ENCODE data around the gene ERO1A.

ERO1A gene

DNA sequence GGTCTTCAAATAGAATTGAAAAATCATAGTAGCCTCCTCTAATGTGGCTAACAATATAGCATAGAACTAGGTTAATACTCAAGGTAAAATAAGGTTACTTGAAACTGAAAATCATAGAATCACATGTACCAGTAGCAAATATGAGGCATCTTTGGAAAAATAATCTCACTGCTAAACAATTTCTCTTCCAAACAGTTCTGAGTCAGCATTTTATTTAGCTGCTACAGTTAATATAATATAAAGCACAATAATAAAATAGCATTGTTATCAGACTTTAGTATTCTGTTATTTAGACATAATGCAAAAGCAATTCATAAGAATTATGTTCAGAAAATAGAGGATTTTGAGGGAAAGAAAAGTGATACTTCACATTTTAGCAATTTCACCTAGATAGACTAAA, 35.0 kb downstream of the ERO1A start:
- Histone ChIP-seq H2AFZ (ENCODE audit: low read depth, low read length) (no peak overlapping the region), H3K36me3 (ENCODE audit: control insufficient read depth in 1 of 2, insufficient read depth in 2 of 2, low read depth in 1 of 2, low read length in 2 of 2) (peaks cover 0 to 46% of the 10 kb centered on the region in 2 experiments), H3K9ac (ENCODE audit: low read length) (no peak overlapping the region), H2BK12ac (ENCODE audit: low read length in 2 of 2) (no peak overlapping the region), H3K4me2 (ENCODE audit: low read length, poor library complexity, severe bottlenecking) (no peak overlapping the region), H3K4me3 (ENCODE audit: insufficient read depth in 1 of 2, low read depth in 1 of 2, low read length in 2 of 2) (no peak overlapping the region), H2AK5ac (ENCODE audit: low read length, severe bottlenecking) (no peak overlapping the region), H2BK120ac (ENCODE audit: low read depth, low read length) (no peak overlapping the region), H2BK15ac (ENCODE audit: low read depth, poor library complexity, severe bottlenecking) (no peak overlapping the region), H3K4me1 (ENCODE audit: control insufficient read depth, insufficient read depth, low read depth, low read length) (no peaks in the 10 kb centered on the region), H3K27ac (ENCODE audit: low read length, poor library complexity, severe bottlenecking) (no peak overlapping the region), H3K23ac (ENCODE audit: low read length in 2 of 2) (no peak overlapping the region), H3K79me1 (replicated peaks; ENCODE audit: low read length, poor library complexity, severe bottlenecking) (peaks cover 2% of the 10 kb centered on the region), H3K14ac (ENCODE audit: low read length in 2 of 2) (no peak overlapping the region), H3K4ac (ENCODE audit: low read depth in 1 of 2, low read length in 2 of 2) (no peak overlapping the region), H4K91ac (ENCODE audit: low read length) (no peak overlapping the region), H3K18ac (ENCODE audit: low read depth in 1 of 2, low read length in 2 of 2) (no peak overlapping the region), H4K8ac (ENCODE audit: low read length) (no peak overlapping the region), H3K9me3 (ENCODE audit: control insufficient read depth, low read length) (no peaks in the 10 kb centered on the region), H3K27me3 (ENCODE audit: control insufficient read depth in 1 of 2, insufficient read depth in 1 of 2, low read length in 2 of 2) (no peaks in the 10 kb centered on the region), H2BK5ac (ENCODE audit: low read depth, low read length, poor library complexity, severe bottlenecking) (no peak overlapping the region)
- DNase-seq, result no peak

DNA sequence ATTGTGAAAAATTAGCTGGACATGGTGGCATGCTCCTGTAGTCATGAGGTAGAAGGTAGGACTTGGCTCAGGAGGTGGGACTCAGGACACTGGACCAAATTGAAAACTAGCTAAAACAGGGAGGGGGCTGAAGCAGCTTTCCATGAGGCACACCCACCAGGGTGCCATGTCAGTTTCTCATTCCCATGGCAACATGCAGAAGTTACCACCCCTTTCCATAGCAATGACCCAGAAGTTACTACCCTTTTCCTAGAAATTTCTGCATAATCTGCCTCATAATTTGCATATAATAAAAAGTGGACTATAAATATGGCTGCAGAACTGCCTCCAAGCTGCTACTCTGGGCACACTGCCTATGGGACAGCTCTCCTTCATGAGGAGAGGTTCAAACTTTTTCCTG, 38.5 kb downstream of the ERO1A start:
- H3K27me3 ChIP-seq (ENCODE audit: control insufficient read depth in 1 of 2, insufficient read depth in 1 of 2, low read length in 2 of 2), result no peaks in the 10 kb centered on the region
- no peak overlapping the region for H2AFZ ChIP-seq (ENCODE audit: low read depth, low read length)
- peaks cover 0 to 52% of the 10 kb centered on the region in 2 experiments for H3K36me3 ChIP-seq (ENCODE audit: control insufficient read depth in 1 of 2, insufficient read depth in 2 of 2, low read depth in 1 of 2, low read length in 2 of 2)
- peaks cover 2% of the 10 kb centered on the region for H3K79me1 ChIP-seq (replicated peaks; ENCODE audit: low read length, poor library complexity, severe bottlenecking)
- H2BK5ac ChIP-seq (ENCODE audit: low read depth, low read length, poor library complexity, severe bottlenecking), result no peak overlapping the region
- H2BK120ac ChIP-seq (ENCODE audit: low read depth, low read length), result no peak overlapping the region
- H2BK15ac ChIP-seq (ENCODE audit: low read depth, poor library complexity, severe bottlenecking), result no peak overlapping the region
- H2AK5ac ChIP-seq (ENCODE audit: low read length, severe bottlenecking), result no peak overlapping the region
- no peaks in the 10 kb centered on the region for H3K4me1 ChIP-seq (ENCODE audit: control insufficient read depth, insufficient read depth, low read depth, low read length)
- H2BK12ac ChIP-seq (ENCODE audit: low read length in 2 of 2), result no peak overlapping the region
- no peak for DNase-seq
- no peak overlapping the region for H3K4me2 ChIP-seq (ENCODE audit: low read length, poor library complexity, severe bottlenecking)
- no peak overlapping the region for H3K4ac ChIP-seq (ENCODE audit: low read depth in 1 of 2, low read length in 2 of 2)
- no peak overlapping the region for H4K8ac ChIP-seq (ENCODE audit: low read length)
- H3K14ac ChIP-seq (ENCODE audit: low read length in 2 of 2), result no peak overlapping the region
- H3K18ac ChIP-seq (ENCODE audit: low read depth in 1 of 2, low read length in 2 of 2), result no peak overlapping the region
- no peak overlapping the region for H3K23ac ChIP-seq (ENCODE audit: low read length in 2 of 2)
- H3K27ac ChIP-seq (ENCODE audit: low read length, poor library complexity, severe bottlenecking), result no peak overlapping the region
- no peak overlapping the region for H3K4me3 ChIP-seq (ENCODE audit: insufficient read depth in 1 of 2, low read depth in 1 of 2, low read length in 2 of 2)
- no peak overlapping the region for H3K9ac ChIP-seq (ENCODE audit: low read length)
- H3K9me3 ChIP-seq (ENCODE audit: control insufficient read depth, low read length), result no peaks in the 10 kb centered on the region
- no peak overlapping the region for H4K91ac ChIP-seq (ENCODE audit: low read length)

DNA sequence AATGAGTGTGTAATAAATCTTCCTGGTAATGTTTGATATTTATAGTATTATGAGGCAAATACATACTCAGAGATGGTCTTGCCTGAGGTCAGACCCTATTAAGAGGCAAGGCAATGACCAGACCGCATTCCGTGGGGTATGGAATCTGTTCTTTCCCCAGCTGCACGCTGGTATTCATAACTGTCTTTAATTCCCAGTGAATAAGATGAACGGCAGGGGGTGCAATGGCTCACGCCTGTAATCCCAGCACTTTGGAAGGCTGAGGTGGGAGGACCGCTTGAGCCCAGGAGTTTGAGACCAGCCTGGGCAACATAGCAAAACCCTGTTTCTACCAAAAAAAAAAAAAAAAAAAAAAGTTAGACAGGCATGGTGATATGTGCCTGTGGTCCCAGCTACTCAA, 44.6 kb downstream of the ERO1A start:
- 90% methylated on average over 5 of the region's 6 CpGs for WGBS
- Histone ChIP-seq H2BK5ac (ENCODE audit: low read depth, low read length, poor library complexity, severe bottlenecking) (no peak overlapping the region), H3K4ac (ENCODE audit: low read depth in 1 of 2, low read length in 2 of 2) (no peak overlapping the region), H2BK15ac (ENCODE audit: low read depth, poor library complexity, severe bottlenecking) (no peak overlapping the region), H3K4me3 (ENCODE audit: insufficient read depth in 1 of 2, low read depth in 1 of 2, low read length in 2 of 2) (no peak overlapping the region), H3K4me2 (ENCODE audit: low read length, poor library complexity, severe bottlenecking) (no peak overlapping the region), H2BK12ac (ENCODE audit: low read length in 2 of 2) (no peak overlapping the region), H3K27me3 (ENCODE audit: control insufficient read depth in 1 of 2, insufficient read depth in 1 of 2, low read length in 2 of 2) (no peaks in the 10 kb centered on the region), H3K18ac (ENCODE audit: low read depth in 1 of 2, low read length in 2 of 2) (no peak overlapping the region), H3K9me3 (ENCODE audit: control insufficient read depth, low read length) (no peaks in the 10 kb centered on the region), H3K14ac (ENCODE audit: low read length in 2 of 2) (no peak overlapping the region), H3K79me1 (replicated peaks; ENCODE audit: low read length, poor library complexity, severe bottlenecking) (no peaks in the 10 kb centered on the region), H3K9ac (ENCODE audit: low read length) (no peak overlapping the region), H4K91ac (ENCODE audit: low read length) (no peak overlapping the region), H2AK5ac (ENCODE audit: low read length, severe bottlenecking) (no peak overlapping the region), H3K36me3 (ENCODE audit: control insufficient read depth in 1 of 2, insufficient read depth in 2 of 2, low read depth in 1 of 2, low read length in 2 of 2) (peaks cover under 1 to 81% of the 10 kb centered on the region in 2 experiments), H2BK120ac (ENCODE audit: low read depth, low read length) (no peak overlapping the region), H3K4me1 (ENCODE audit: control insufficient read depth, insufficient read depth, low read depth, low read length) (no peaks in the 10 kb centered on the region), H4K8ac (ENCODE audit: low read length) (no peak overlapping the region), H2AFZ (ENCODE audit: low read depth, low read length) (no peak overlapping the region), H3K23ac (ENCODE audit: low read length in 2 of 2) (no peak overlapping the region), H3K27ac (ENCODE audit: low read length, poor library complexity, severe bottlenecking) (no peak overlapping the region)
- DNase-seq, result no peak

DNA sequence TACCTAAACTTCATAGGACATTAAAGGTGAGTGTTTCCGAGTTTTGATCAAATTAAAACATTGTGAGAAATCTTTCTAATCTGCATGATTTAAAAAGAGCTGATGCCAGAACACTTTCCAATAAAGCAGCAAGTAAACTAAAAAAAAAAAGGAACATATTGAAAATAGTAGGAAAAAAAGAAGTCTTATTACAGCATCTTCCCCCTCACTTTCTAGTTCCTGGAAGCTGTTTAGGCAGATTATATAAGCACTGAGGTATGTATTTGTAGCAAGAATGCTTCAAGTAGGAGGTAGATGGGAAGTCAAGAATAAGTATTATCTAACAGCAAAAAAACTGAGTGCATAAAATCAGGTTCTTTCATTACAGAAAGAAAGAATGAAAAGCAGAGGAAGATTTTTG, 45.8 kb downstream of the ERO1A start:
- no peak overlapping the region for H3K4me3 ChIP-seq (ENCODE audit: insufficient read depth in 1 of 2, low read depth in 1 of 2, low read length in 2 of 2)
- H2BK15ac ChIP-seq (ENCODE audit: low read depth, poor library complexity, severe bottlenecking), result no peak overlapping the region
- H3K27ac ChIP-seq (ENCODE audit: low read length, poor library complexity, severe bottlenecking), result no peak overlapping the region
- no peaks in the 10 kb centered on the region for H3K9me3 ChIP-seq (ENCODE audit: control insufficient read depth, low read length)
- H2BK12ac ChIP-seq (ENCODE audit: low read length in 2 of 2), result no peak overlapping the region
- no CpG with 5 or more reads among the region's 1 CpG for WGBS
- no peaks in the 10 kb centered on the region for H3K27me3 ChIP-seq (ENCODE audit: control insufficient read depth in 1 of 2, insufficient read depth in 1 of 2, low read length in 2 of 2)
- H3K4ac ChIP-seq (ENCODE audit: low read depth in 1 of 2, low read length in 2 of 2), result no peak overlapping the region
- no peaks in the 10 kb centered on the region for H3K4me1 ChIP-seq (ENCODE audit: control insufficient read depth, insufficient read depth, low read depth, low read length)
- H3K36me3 ChIP-seq (ENCODE audit: control insufficient read depth in 1 of 2, insufficient read depth in 2 of 2, low read depth in 1 of 2, low read length in 2 of 2), result peaks cover 6 to 85% of the 10 kb centered on the region in 2 experiments
- H3K23ac ChIP-seq (ENCODE audit: low read length in 2 of 2), result no peak overlapping the region
- H2AK5ac ChIP-seq (ENCODE audit: low read length, severe bottlenecking), result no peak overlapping the region
- H3K79me1 ChIP-seq (replicated peaks; ENCODE audit: low read length, poor library complexity, severe bottlenecking), result no peaks in the 10 kb centered on the region
- no peak overlapping the region for H3K18ac ChIP-seq (ENCODE audit: low read depth in 1 of 2, low read length in 2 of 2)
- H2BK120ac ChIP-seq (ENCODE audit: low read depth, low read length), result no peak overlapping the region
- H4K8ac ChIP-seq (ENCODE audit: low read length), result no peak overlapping the region
- no peak overlapping the region for H2BK5ac ChIP-seq (ENCODE audit: low read depth, low read length, poor library complexity, severe bottlenecking)
- H3K4me2 ChIP-seq (ENCODE audit: low read length, poor library complexity, severe bottlenecking), result no peak overlapping the region
- no peak overlapping the region for H3K14ac ChIP-seq (ENCODE audit: low read length in 2 of 2)
- H4K91ac ChIP-seq (ENCODE audit: low read length), result no peak overlapping the region
- no peak overlapping the region for H2AFZ ChIP-seq (ENCODE audit: low read depth, low read length)
- no peak overlapping the region for H3K9ac ChIP-seq (ENCODE audit: low read length)
- no peak for DNase-seq

Data from mesenchymal stem cell (in vitro differentiated cells and primary cell).